LNCAP (cell line): ENCODE measurements around the gene NDUFB3.

Source experiments
- TF ChIP-seq, protein P1 (sequence below): fragments of 450-650 bp; IDR thresholded peaks from 2 replicates; pipeline ENCODE4 v1.5.1; 2017; ENCODE audit warnings: mild to moderate bottlenecking

NDUFB3 gene

DNA sequence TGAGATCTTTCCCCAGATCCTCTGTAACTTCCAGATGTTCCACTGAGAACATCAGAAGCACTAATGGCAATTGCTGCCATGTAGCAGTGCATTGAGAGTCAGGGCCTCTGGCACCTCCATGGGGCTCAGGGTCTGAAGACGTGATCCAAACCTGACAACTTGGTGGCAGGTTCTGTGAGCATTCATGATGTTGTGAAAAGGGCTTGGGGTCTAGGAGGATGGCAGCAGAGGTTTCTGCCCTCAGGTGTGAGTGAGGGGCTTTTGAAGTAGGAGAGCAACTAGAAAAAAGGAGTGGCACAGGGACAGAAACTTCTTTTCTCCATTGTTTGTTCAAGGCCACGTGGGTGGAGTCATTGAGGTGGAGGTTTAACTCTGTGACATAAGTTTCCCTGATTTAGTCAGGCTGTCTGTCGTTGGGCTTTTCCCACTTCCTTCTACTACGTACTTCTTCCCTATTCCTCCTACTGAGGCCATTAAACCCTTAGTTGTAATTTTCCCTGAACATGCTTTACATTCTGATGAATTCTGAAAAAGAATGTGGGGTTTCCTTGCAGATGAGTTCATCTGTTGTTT is 57.2 kb downstream of the NDUFB3 start:
- TF ChIP-seq, protein P1, sequence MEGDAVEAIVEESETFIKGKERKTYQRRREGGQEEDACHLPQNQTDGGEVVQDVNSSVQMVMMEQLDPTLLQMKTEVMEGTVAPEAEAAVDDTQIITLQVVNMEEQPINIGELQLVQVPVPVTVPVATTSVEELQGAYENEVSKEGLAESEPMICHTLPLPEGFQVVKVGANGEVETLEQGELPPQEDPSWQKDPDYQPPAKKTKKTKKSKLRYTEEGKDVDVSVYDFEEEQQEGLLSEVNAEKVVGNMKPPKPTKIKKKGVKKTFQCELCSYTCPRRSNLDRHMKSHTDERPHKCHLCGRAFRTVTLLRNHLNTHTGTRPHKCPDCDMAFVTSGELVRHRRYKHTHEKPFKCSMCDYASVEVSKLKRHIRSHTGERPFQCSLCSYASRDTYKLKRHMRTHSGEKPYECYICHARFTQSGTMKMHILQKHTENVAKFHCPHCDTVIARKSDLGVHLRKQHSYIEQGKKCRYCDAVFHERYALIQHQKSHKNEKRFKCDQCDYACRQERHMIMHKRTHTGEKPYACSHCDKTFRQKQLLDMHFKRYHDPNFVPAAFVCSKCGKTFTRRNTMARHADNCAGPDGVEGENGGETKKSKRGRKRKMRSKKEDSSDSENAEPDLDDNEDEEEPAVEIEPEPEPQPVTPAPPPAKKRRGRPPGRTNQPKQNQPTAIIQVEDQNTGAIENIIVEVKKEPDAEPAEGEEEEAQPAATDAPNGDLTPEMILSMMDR, result no peak

DNA sequence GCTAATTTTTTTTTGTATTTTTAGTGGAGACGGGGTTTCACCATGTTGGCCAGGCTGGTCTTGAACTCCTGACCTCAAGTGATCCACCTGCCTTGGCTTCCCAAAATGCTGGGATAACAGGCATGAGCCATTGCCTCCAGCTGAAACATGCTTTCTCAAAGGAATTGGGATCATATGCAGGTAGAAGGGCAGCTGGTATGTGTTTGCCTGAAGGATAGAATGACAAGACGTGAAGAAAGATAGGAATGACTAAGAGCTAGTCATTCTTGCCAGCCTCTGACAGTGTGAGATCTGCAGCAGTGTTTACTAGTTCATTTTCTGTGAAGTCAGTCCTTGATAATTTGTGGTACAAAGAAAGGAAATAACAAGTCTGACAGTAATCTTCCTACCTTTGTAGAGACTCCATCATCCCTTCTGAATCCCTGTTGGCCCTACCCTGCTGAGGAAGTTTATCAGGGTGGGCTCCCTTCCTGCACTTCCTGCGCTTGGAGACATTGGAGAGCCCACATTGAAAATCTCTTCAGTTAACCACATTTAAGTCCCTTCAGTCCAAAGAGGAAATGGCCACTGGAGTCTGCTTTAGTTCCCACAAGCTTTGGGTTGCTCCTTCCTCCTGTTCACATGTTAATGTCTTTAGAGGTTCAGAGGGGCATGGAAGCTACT is 58.9 kb downstream of the NDUFB3 start:
- TF ChIP-seq, protein P1, result no peak

DNA sequence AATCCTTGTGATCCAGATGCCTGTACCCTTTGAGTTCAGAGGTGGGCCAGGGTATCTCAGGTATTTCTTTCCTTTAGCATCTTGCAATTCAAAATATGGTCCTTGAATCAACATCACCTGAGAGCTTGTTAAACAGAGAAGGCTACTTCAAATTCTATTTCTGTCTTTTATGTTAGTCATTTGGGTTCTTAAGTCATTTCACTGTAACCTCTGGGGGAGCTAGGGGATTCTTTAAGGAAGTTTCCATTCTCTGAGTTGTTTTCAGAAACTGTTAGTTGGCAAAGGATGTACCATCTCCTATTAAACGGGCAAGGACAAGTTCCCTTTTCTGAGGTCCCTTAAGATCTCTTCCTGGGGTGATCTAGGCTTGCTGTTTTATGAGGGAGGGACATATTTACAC is 60.7 kb downstream of the NDUFB3 start:
- TF ChIP-seq, protein P1, result no peak
